GM18507 (cell line): ENCODE results near the gene LCE3B.

ENCODE experiments used
- DNase-seq: peaks from one replicate; pipeline ENCODE4 v3.0.0; 2011; ENCODE audit warnings: low read depth; ENCODE audit not compliant: insufficient read length; ENCODE audit errors: extremely low spot score
- FAIRE-seq: peaks from 2 replicates; lab custom pipeline; 2011; peaks lifted over from hg19 to GRCh38; lab: Jason Lieb, UNC

Gene LCE3B

GRCh38 chr1:152656459-152656858 is 42.8 kb downstream of the LCE3B start:
- FAIRE-seq (no peak), DNase-seq (no peak)

GRCh38 chr1:152657677-152658076 is 44.1 kb downstream of the LCE3B start:
- FAIRE-seq, result no peak
- DNase-seq, result no peak

- FAIRE-seq, result no peak
- DNase-seq, result no peak
Observed at GRCh38 chr1:152658649-152659048, 45.0 kb downstream of the LCE3B start.

GRCh38 chr1:152663098-152663497 is 49.5 kb downstream of the LCE3B start, which contains the start of gene LCE2D:
Gene LCE2D, plus strand, starts transcription at chr1:152663380. Its CDS starts 726 bp downstream, at chr1:152664106.
- no peak for DNase-seq
- FAIRE-seq, result no peak
